ENCODE measurements around the gene CA10.

CA10 gene

GRCh38 chr17:51873302-51873701 lies 285.2 kb downstream of the CA10 start:
- no peak for DNase-seq (ENCODE audit: low spot score)
- Histone ChIP-seq H3K9ac (ENCODE audit: low read depth, low read length, poor library complexity) (no peak overlapping the region), H3K4me2 (ENCODE audit: insufficient read depth, low read length, poor library complexity, severe bottlenecking) (no peak overlapping the region), H3K79me1 (ENCODE audit: low read depth, low read length) (no peaks in the 10 kb centered on the region), H4K8ac (ENCODE audit: low read depth, low read length) (no peak overlapping the region), H2AFZ (ENCODE audit: low read length) (no peak overlapping the region), H2BK5ac (ENCODE audit: low read length) (no peak overlapping the region), H3K14ac (ENCODE audit: low read length) (no peak overlapping the region), H3K9me3 (replicated peaks in 1 of 2; ENCODE audit: control insufficient read depth in 2 of 2, insufficient read depth in 1 of 2, low read depth in 1 of 2, low read length in 2 of 2) (no peaks in the 10 kb centered on the region), H3K18ac (ENCODE audit: low read length) (no peak overlapping the region), H3K27me3 (ENCODE audit: control insufficient read depth in 3 of 3, insufficient read depth in 3 of 3, low read depth in 1 of 3, low read length in 3 of 3) (no peaks in the 10 kb centered on the region), H3K36me3 (replicated peaks in 1 of 2; ENCODE audit: control insufficient read depth in 2 of 2, insufficient read depth in 2 of 2, low read length in 2 of 2) (no peaks in the 10 kb centered on the region), H2BK12ac (ENCODE audit: low read length) (no peak overlapping the region), H2BK120ac (ENCODE audit: low read depth, low read length) (no peak overlapping the region), H2AK5ac (ENCODE audit: low read depth, low read length) (no peak overlapping the region), H3K4me1 (ENCODE audit: control insufficient read depth in 2 of 2, insufficient read depth in 1 of 2, low read depth in 1 of 2, low read length in 2 of 2) (peaks cover 0 to 4% of the 10 kb centered on the region in 2 donors), H3K4me3 (ENCODE audit: low read length in 2 of 2) (no peak overlapping the region), H3K23ac (ENCODE audit: low read depth, low read length, poor library complexity) (no peak overlapping the region), H4K91ac (ENCODE audit: low read depth, low read length, poor library complexity) (no peak overlapping the region), H2BK15ac (ENCODE audit: low read length) (no peak overlapping the region), H3K4ac (ENCODE audit: low read length) (no peak overlapping the region), H3K27ac (replicated peaks; ENCODE audit: low read length) (no peak overlapping the region)
- WGBS, 2 donors (ENCODE audit: extremely low coverage in 2 of 2, insufficient read length in 2 of 2, insufficient replicate concordance in 1 of 2): no CpG with 5 or more reads among the region's 3 CpGs

DNA sequence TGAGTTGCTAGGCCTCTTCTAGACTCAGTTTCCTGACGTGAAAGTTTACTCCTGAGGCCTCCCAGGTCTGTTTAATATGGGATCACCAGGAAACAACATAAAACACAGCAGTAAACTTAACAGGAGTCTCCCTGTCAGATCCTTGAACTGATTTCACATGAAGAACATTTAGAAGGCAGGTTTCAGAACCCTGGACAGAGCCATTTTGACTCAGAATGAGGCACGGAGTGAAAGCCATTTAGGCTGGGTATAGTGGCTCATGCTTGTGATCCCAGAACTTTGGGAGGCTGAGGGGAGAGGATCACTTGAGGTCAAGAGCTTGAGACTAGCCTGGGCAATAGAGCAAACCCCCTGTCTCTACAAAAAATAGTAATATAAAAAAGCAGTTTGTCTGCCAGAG lies 289.1 kb downstream of the CA10 start:
- no peak overlapping the region for H2AK5ac ChIP-seq (ENCODE audit: low read depth, low read length)
- no peak overlapping the region for H2AFZ ChIP-seq (ENCODE audit: low read length)
- H3K79me1 ChIP-seq (ENCODE audit: low read depth, low read length): no peaks in the 10 kb centered on the region
- WGBS, 2 donors (ENCODE audit: extremely low coverage in 2 of 2, insufficient read length in 2 of 2, insufficient replicate concordance in 1 of 2): no CpG with 5 or more reads among the region's 2 CpGs
- no peak overlapping the region for H3K18ac ChIP-seq (ENCODE audit: low read length)
- no peaks in the 10 kb centered on the region for H3K36me3 ChIP-seq (replicated peaks in 1 of 2; ENCODE audit: control insufficient read depth in 2 of 2, insufficient read depth in 2 of 2, low read length in 2 of 2)
- H3K27me3 ChIP-seq (ENCODE audit: control insufficient read depth in 3 of 3, insufficient read depth in 3 of 3, low read depth in 1 of 3, low read length in 3 of 3): no peaks in the 10 kb centered on the region
- H2BK5ac ChIP-seq (ENCODE audit: low read length): no peak overlapping the region
- H3K14ac ChIP-seq (ENCODE audit: low read length): no peak overlapping the region
- H3K4ac ChIP-seq (ENCODE audit: low read length): no peak overlapping the region
- H3K23ac ChIP-seq (ENCODE audit: low read depth, low read length, poor library complexity): no peak overlapping the region
- no peak overlapping the region for H3K27ac ChIP-seq (replicated peaks; ENCODE audit: low read length)
- H3K4me3 ChIP-seq (ENCODE audit: low read length in 2 of 2): no peak overlapping the region
- H3K4me1 ChIP-seq (ENCODE audit: control insufficient read depth in 2 of 2, insufficient read depth in 1 of 2, low read depth in 1 of 2, low read length in 2 of 2): peaks cover 0 to 4% of the 10 kb centered on the region in 2 donors
- no peak overlapping the region for H4K91ac ChIP-seq (ENCODE audit: low read depth, low read length, poor library complexity)
- no peak overlapping the region for H4K8ac ChIP-seq (ENCODE audit: low read depth, low read length)
- H3K9ac ChIP-seq (ENCODE audit: low read depth, low read length, poor library complexity): no peak overlapping the region
- no peak overlapping the region for H2BK120ac ChIP-seq (ENCODE audit: low read depth, low read length)
- H2BK15ac ChIP-seq (ENCODE audit: low read length): no peak overlapping the region
- no peaks in the 10 kb centered on the region for H3K9me3 ChIP-seq (replicated peaks in 1 of 2; ENCODE audit: control insufficient read depth in 2 of 2, insufficient read depth in 1 of 2, low read depth in 1 of 2, low read length in 2 of 2)
- H2BK12ac ChIP-seq (ENCODE audit: low read length): no peak overlapping the region
- DNase-seq (ENCODE audit: low spot score): peak; percentile 73
- H3K4me2 ChIP-seq (ENCODE audit: insufficient read depth, low read length, poor library complexity, severe bottlenecking): no peak overlapping the region

DNA sequence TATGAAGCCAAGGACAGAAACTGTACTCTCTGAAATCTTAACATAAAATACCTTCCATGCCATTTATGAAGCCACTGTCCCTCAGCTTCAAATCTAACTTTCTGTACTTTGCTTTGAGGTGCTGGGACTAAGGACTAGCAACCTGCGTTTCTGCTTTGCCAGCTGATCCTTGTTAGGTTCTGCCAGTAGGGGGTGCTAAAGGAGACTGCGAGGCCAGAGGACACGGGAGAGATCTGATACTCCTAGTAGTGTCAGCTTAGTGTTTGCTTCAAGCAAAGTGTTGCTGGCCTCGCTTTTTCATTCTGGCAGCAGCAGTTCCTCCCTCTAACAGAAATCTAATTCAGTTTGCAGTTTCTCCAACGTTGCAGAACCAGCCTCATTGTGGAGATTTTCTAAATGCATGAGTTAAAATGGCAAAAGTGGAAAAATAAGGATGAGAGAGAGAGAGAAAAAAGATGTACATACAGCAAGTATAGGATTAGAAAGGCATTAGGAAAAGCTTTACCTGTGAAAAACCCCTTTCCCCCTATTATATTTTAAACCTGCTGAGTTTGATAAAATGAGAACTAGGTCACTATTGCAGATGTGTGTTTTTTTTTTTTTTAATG lies 297.5 kb downstream of the CA10 start:
- no CpG with 5 or more reads among the region's 5 CpGs for WGBS, 2 donors (ENCODE audit: extremely low coverage in 2 of 2, insufficient read length in 2 of 2, insufficient replicate concordance in 1 of 2)

GRCh38 chr17:51857052-51857597 lies 301.4 kb downstream of the CA10 start:
- H3K4me2 ChIP-seq (ENCODE audit: insufficient read depth, low read length, poor library complexity, severe bottlenecking): no peak overlapping the region
- no peak overlapping the region for H2BK5ac ChIP-seq (ENCODE audit: low read length)
- no peaks in the 10 kb centered on the region for H3K36me3 ChIP-seq (replicated peaks in 1 of 2; ENCODE audit: control insufficient read depth in 2 of 2, insufficient read depth in 2 of 2, low read length in 2 of 2)
- no peak overlapping the region for H3K18ac ChIP-seq (ENCODE audit: low read length)
- no peak overlapping the region for H3K27ac ChIP-seq (replicated peaks; ENCODE audit: low read length)
- no peak for DNase-seq (ENCODE audit: low spot score)
- no CpG with 5 or more reads among the region's 6 CpGs for WGBS, 2 donors (ENCODE audit: extremely low coverage in 2 of 2, insufficient read length in 2 of 2, insufficient replicate concordance in 1 of 2)
- no peaks in the 10 kb centered on the region for H3K4me1 ChIP-seq (ENCODE audit: control insufficient read depth in 2 of 2, insufficient read depth in 1 of 2, low read depth in 1 of 2, low read length in 2 of 2)
- H3K27me3 ChIP-seq (ENCODE audit: control insufficient read depth in 3 of 3, insufficient read depth in 3 of 3, low read depth in 1 of 3, low read length in 3 of 3): no peaks in the 10 kb centered on the region
- H3K79me1 ChIP-seq (ENCODE audit: low read depth, low read length): no peaks in the 10 kb centered on the region
- no peak overlapping the region for H2BK120ac ChIP-seq (ENCODE audit: low read depth, low read length)
- H4K8ac ChIP-seq (ENCODE audit: low read depth, low read length): no peak overlapping the region
- no peak overlapping the region for H2BK15ac ChIP-seq (ENCODE audit: low read length)
- H3K23ac ChIP-seq (ENCODE audit: low read depth, low read length, poor library complexity): no peak overlapping the region
- H4K91ac ChIP-seq (ENCODE audit: low read depth, low read length, poor library complexity): no peak overlapping the region
- no peak overlapping the region for H2BK12ac ChIP-seq (ENCODE audit: low read length)
- no peaks in the 10 kb centered on the region for H3K9me3 ChIP-seq (replicated peaks in 1 of 2; ENCODE audit: control insufficient read depth in 2 of 2, insufficient read depth in 1 of 2, low read depth in 1 of 2, low read length in 2 of 2)
- no peak overlapping the region for H3K14ac ChIP-seq (ENCODE audit: low read length)
- no peak overlapping the region for H3K9ac ChIP-seq (ENCODE audit: low read depth, low read length, poor library complexity)
- no peak overlapping the region for H3K4ac ChIP-seq (ENCODE audit: low read length)
- H2AK5ac ChIP-seq (ENCODE audit: low read depth, low read length): no peak overlapping the region
- no peak overlapping the region for H3K4me3 ChIP-seq (ENCODE audit: low read length in 2 of 2)
- H2AFZ ChIP-seq (ENCODE audit: low read length): no peak overlapping the region

More for the DNA sequence above, 297.5 kb downstream of the CA10 start:
- no peak overlapping the region for H4K8ac ChIP-seq (ENCODE audit: low read depth, low read length)
- no peaks in the 10 kb centered on the region for H3K4me1 ChIP-seq (ENCODE audit: control insufficient read depth in 2 of 2, insufficient read depth in 1 of 2, low read depth in 1 of 2, low read length in 2 of 2)
- no peak overlapping the region for H3K4ac ChIP-seq (ENCODE audit: low read length)
- H3K23ac ChIP-seq (ENCODE audit: low read depth, low read length, poor library complexity): no peak overlapping the region
- no peak overlapping the region for H2AFZ ChIP-seq (ENCODE audit: low read length)
- H3K27ac ChIP-seq (replicated peaks; ENCODE audit: low read length): no peak overlapping the region
- peak; percentile 64 for DNase-seq (ENCODE audit: low spot score)
- H2BK120ac ChIP-seq (ENCODE audit: low read depth, low read length): no peak overlapping the region
- no peak overlapping the region for H2BK15ac ChIP-seq (ENCODE audit: low read length)
- no peak overlapping the region for H3K18ac ChIP-seq (ENCODE audit: low read length)
- H3K79me1 ChIP-seq (ENCODE audit: low read depth, low read length): no peaks in the 10 kb centered on the region
- no peaks in the 10 kb centered on the region for H3K9me3 ChIP-seq (replicated peaks in 1 of 2; ENCODE audit: control insufficient read depth in 2 of 2, insufficient read depth in 1 of 2, low read depth in 1 of 2, low read length in 2 of 2)
- no peaks in the 10 kb centered on the region for H3K27me3 ChIP-seq (ENCODE audit: control insufficient read depth in 3 of 3, insufficient read depth in 3 of 3, low read depth in 1 of 3, low read length in 3 of 3)
- H3K4me3 ChIP-seq (ENCODE audit: low read length in 2 of 2): no peak overlapping the region
- no peak overlapping the region for H2BK12ac ChIP-seq (ENCODE audit: low read length)
- H4K91ac ChIP-seq (ENCODE audit: low read depth, low read length, poor library complexity): no peak overlapping the region
- H3K4me2 ChIP-seq (ENCODE audit: insufficient read depth, low read length, poor library complexity, severe bottlenecking): no peak overlapping the region
- no peak overlapping the region for H2BK5ac ChIP-seq (ENCODE audit: low read length)
- H3K14ac ChIP-seq (ENCODE audit: low read length): no peak overlapping the region
- H2AK5ac ChIP-seq (ENCODE audit: low read depth, low read length): no peak overlapping the region
- no peak overlapping the region for H3K9ac ChIP-seq (ENCODE audit: low read depth, low read length, poor library complexity)
- H3K36me3 ChIP-seq (replicated peaks in 1 of 2; ENCODE audit: control insufficient read depth in 2 of 2, insufficient read depth in 2 of 2, low read length in 2 of 2): no peaks in the 10 kb centered on the region
